ENCODE measurements around the gene NKG7. TPM values are rescaled to one million over a fixed set of nuclear protein-coding genes. Genes with fewer than 3 reads are reported as not detected.
"Not testable (repeated sequence)": the region's sequence is repeated elsewhere in the genome, so short reads cannot be mapped to it uniquely, and the experiment has no call there.

The NKG7 gene
- 100 to 1,000 TPM; 263 TPM for total RNA-seq

GRCh38 chr19:51372649-51373504 is at the start of gene NKG7:
Gene NKG7 (minus strand): TSS chr19:51372654. CDS start chr19:51372535, 119 bp downstream.
- POLR2A ChIA-PET = interaction anchor here (0.6 to 6.4 kb wide), 10 partner anchors 10 to 69 kb away, joined by 3 to 85 read pairs (median 5); partner anchors contain the start of gene VSIG10L
- Mint-ChIP-seq H3K27ac (peak within 1 kb of the TSS; percentile 99), H3K36me3 (peaks cover 13% of the 10 kb centered on the region), H3K9me3 (no peaks in the 10 kb centered on the region), H3K4me1 (peaks cover 65% of the 10 kb centered on the region), H3K27me3 (no peaks in the 10 kb centered on the region), H3K4me3 (peak within 1 kb of the TSS; percentile 85)
- ATAC-seq (ENCODE audit: low read depth) (peak; percentile 84), DNase-seq (peak; percentile 79)

GRCh38 chr19:51422053-51422448 is 49.6 kb upstream of the NKG7 start:
- Mint-ChIP-seq H3K27me3 (peaks cover 26% of the 10 kb centered on the region), H3K4me3 (no peak overlapping the region), H3K4me1 (peaks cover 8% of the 10 kb centered on the region), H3K27ac (no peak overlapping the region), H3K9me3 (no peaks in the 10 kb centered on the region), H3K36me3 (no peaks in the 10 kb centered on the region)
- DNase-seq (peak; percentile 96), ATAC-seq (ENCODE audit: low read depth) (peak; percentile 65)
- POLR2A ChIA-PET = no interaction called here

- H3K27me3 Mint-ChIP-seq = peaks cover 26% of the 10 kb centered on the region
- ATAC-seq (ENCODE audit: low read depth) (no peak), DNase-seq (peak; percentile 35)
- no peak overlapping the region for H3K4me3 Mint-ChIP-seq
- POLR2A ChIA-PET = interaction anchor here (1.1 kb wide), 1 partner anchor 20 kb away, joined by 3 read pairs; no protein-coding TSS in a partner anchor
- no peaks in the 10 kb centered on the region for H3K9me3 Mint-ChIP-seq
- H3K4me1 Mint-ChIP-seq = peaks cover 10% of the 10 kb centered on the region
- no peaks in the 10 kb centered on the region for H3K36me3 Mint-ChIP-seq
- H3K27ac Mint-ChIP-seq = no peak overlapping the region
Measured at GRCh38 chr19:51421229-51422052, 49.0 kb upstream of the NKG7 start.

- Mint-ChIP-seq H3K4me1 (peaks cover 10% of the 10 kb centered on the region), H3K27me3 (peaks cover 26% of the 10 kb centered on the region)
- not testable (repeated sequence) for H3K9me3 Mint-ChIP-seq; ATAC-seq (ENCODE audit: low read depth); DNase-seq; H3K4me3 Mint-ChIP-seq; H3K27ac Mint-ChIP-seq; H3K36me3 Mint-ChIP-seq
- POLR2A ChIA-PET = interaction anchor here (0.9 to 1.1 kb wide), 2 partner anchors 21 to 81 kb away, joined by 3 read pairs; no protein-coding TSS in a partner anchor
Measured at GRCh38 chr19:51420511-51420910, 48.1 kb upstream of the NKG7 start.

- peaks cover 10% of the 10 kb centered on the region for H3K4me1 Mint-ChIP-seq
- no peaks in the 10 kb centered on the region for H3K36me3 Mint-ChIP-seq
- DNase-seq (no peak), ATAC-seq (ENCODE audit: low read depth) (no peak)
- H3K9me3 Mint-ChIP-seq = no peaks in the 10 kb centered on the region
- peaks cover 26% of the 10 kb centered on the region for H3K27me3 Mint-ChIP-seq
- POLR2A ChIA-PET = interaction anchor here (0.6 kb wide), 1 partner anchor 684 kb away, joined by 4 read pairs; no protein-coding TSS in a partner anchor
- no peak overlapping the region for H3K27ac Mint-ChIP-seq
- H3K4me3 Mint-ChIP-seq = no peak overlapping the region
Measured at GRCh38 chr19:51418707-51419106, 46.3 kb upstream of the NKG7 start.

GRCh38 chr19:51417810-51418157 is 45.3 kb upstream of the NKG7 start:
- Mint-ChIP-seq H3K27me3 (peaks cover 23% of the 10 kb centered on the region), H3K36me3 (no peaks in the 10 kb centered on the region), H3K4me1 (peaks cover 10% of the 10 kb centered on the region), H3K27ac (peak overlapping the region; percentile 61), H3K4me3 (no peak overlapping the region), H3K9me3 (no peaks in the 10 kb centered on the region)
- POLR2A ChIA-PET = interaction anchor here (1.1 kb wide), 1 partner anchor 23 kb away, joined by 7 read pairs; no protein-coding TSS in a partner anchor
- ATAC-seq (ENCODE audit: low read depth) (no peak), DNase-seq (no peak)

- H3K4me1 Mint-ChIP-seq = peaks cover 10% of the 10 kb centered on the region
- peak within 1 kb of the TSS; percentile 32 for H3K4me3 Mint-ChIP-seq
- no peaks in the 10 kb centered on the region for H3K9me3 Mint-ChIP-seq
- H3K27ac Mint-ChIP-seq = peak within 1 kb of the TSS; percentile 61
- ATAC-seq (ENCODE audit: low read depth) (peak; percentile 74), DNase-seq (peak; percentile 47)
- POLR2A ChIA-PET = interaction anchor here (1.1 kb wide), 1 partner anchor 22 kb away, joined by 7 read pairs; no protein-coding TSS in a partner anchor
- H3K27me3 Mint-ChIP-seq = peaks cover 21% of the 10 kb centered on the region
- H3K36me3 Mint-ChIP-seq = no peaks in the 10 kb centered on the region
Measured at GRCh38 chr19:51417107-51417809, 44.8 kb upstream of the NKG7 start, which contains the start of gene SIGLEC10. Gene SIGLEC10 (minus strand): TSS chr19:51417642. CDS start chr19:51417581, 61 bp downstream.

- H3K27ac Mint-ChIP-seq; ATAC-seq (ENCODE audit: low read depth); H3K9me3 Mint-ChIP-seq; DNase-seq; H3K4me3 Mint-ChIP-seq; H3K36me3 Mint-ChIP-seq; H3K4me1 Mint-ChIP-seq; POLR2A ChIA-PET: not testable (repeated sequence)
- peaks cover 21% of the 10 kb centered on the region for H3K27me3 Mint-ChIP-seq
Measured at GRCh38 chr19:51416422-51416821, 44.0 kb upstream of the NKG7 start.

- H3K27me3 Mint-ChIP-seq = peaks cover 14% of the 10 kb centered on the region
- POLR2A ChIA-PET = no interaction called here
- peaks cover 10% of the 10 kb centered on the region for H3K4me1 Mint-ChIP-seq
- ATAC-seq (ENCODE audit: low read depth) (no peak), DNase-seq (no peak)
- no peak overlapping the region for H3K27ac Mint-ChIP-seq
- H3K4me3 Mint-ChIP-seq = no peak overlapping the region
- H3K9me3 Mint-ChIP-seq = no peaks in the 10 kb centered on the region
- no peaks in the 10 kb centered on the region for H3K36me3 Mint-ChIP-seq
Measured at GRCh38 chr19:51415187-51415586, 42.7 kb upstream of the NKG7 start.

GRCh38 chr19:51410950-51411748 is 38.7 kb upstream of the NKG7 start:
- Mint-ChIP-seq H3K9me3 (no peaks in the 10 kb centered on the region), H3K4me1 (peaks cover 8% of the 10 kb centered on the region), H3K36me3 (peaks cover 3% of the 10 kb centered on the region), H3K27me3 (peaks cover 7% of the 10 kb centered on the region), H3K27ac (no peak overlapping the region), H3K4me3 (no peak overlapping the region)
- ATAC-seq (ENCODE audit: low read depth) (no peak), DNase-seq (no peak)
- POLR2A ChIA-PET = no interaction called here

GRCh38 chr19:51407511-51408131 is 35.2 kb upstream of the NKG7 start:
- Mint-ChIP-seq H3K9me3 (peaks cover 7% of the 10 kb centered on the region), H3K27ac (no peak overlapping the region), H3K36me3 (peaks cover 14% of the 10 kb centered on the region), H3K27me3 (peaks cover 7% of the 10 kb centered on the region), H3K4me1 (peaks cover 8% of the 10 kb centered on the region), H3K4me3 (no peak overlapping the region)
- ATAC-seq (ENCODE audit: low read depth) (peak; percentile 61), DNase-seq (no peak)
- POLR2A ChIA-PET = interaction anchor here (0.6 kb wide), 2 partner anchors 15 to 30 kb away, joined by 3 read pairs; no protein-coding TSS in a partner anchor

GRCh38 chr19:51402117-51402516 is 29.7 kb upstream of the NKG7 start:
- ATAC-seq (ENCODE audit: low read depth) (no peak), DNase-seq (no peak)
- POLR2A ChIA-PET = no interaction called here
- H3K27me3 Mint-ChIP-seq = no peaks in the 10 kb centered on the region
- no peak overlapping the region for H3K4me3 Mint-ChIP-seq
- H3K4me1 Mint-ChIP-seq = peaks cover 7% of the 10 kb centered on the region
- H3K9me3 Mint-ChIP-seq = peaks cover 14% of the 10 kb centered on the region
- no peak overlapping the region for H3K27ac Mint-ChIP-seq
- H3K36me3 Mint-ChIP-seq = peaks cover 25% of the 10 kb centered on the region
